OCI-LY3 (cell line): Measurements from ENCODE around the gene DDX49.

Experiments used
- H2AFZ ChIP-seq: fragments of 200-600, 300-600 bp; shearing (Covaris generic); 2 replicates; pipeline ENCODE4 v1.6.0; 2014; ENCODE audit warnings: antibody characterized with exemption, low read depth, low read length
- H3K27ac ChIP-seq: fragments of 200-600, 300-600 bp; sonication (generic); 2 replicates; pipeline ENCODE4 v1.5.1; 2014; ENCODE audit warnings: mild to moderate bottlenecking, low read length, moderate library complexity, mixed read lengths
- H3K27me3 ChIP-seq: fragments of 200-600, 300-600 bp; sonication (generic); 2 replicates; pipeline ENCODE4 v1.6.1; 2014; ENCODE audit warnings: low read depth, low read length, mixed read lengths
- H3K36me3 ChIP-seq: fragments of 200-600, 300-600 bp; sonication (generic); replicated peaks from 2 replicates; pipeline ENCODE3; 2014; ENCODE audit warnings: low read depth, low read length, mixed read lengths
- H3K4me1 ChIP-seq: fragments of 300-600, 200-600 bp; sonication (generic); 2 replicates; pipeline ENCODE4 v1.6.1; 2014; ENCODE audit warnings: low read length, mixed read lengths
- H3K4me2 ChIP-seq: fragments of 200-600, 300-600 bp; sonication (generic); 2 replicates; pipeline ENCODE4 v1.6.1; 2014; ENCODE audit warnings: low read length, mixed read lengths
- H3K4me3 ChIP-seq: fragments of 300-600, 200-600 bp; sonication (generic); 2 replicates; pipeline ENCODE4 v1.5.1; 2014; ENCODE audit warnings: antibody characterized with exemption, mild to moderate bottlenecking, low read length, moderate library complexity
- H3K79me2 ChIP-seq: fragments of 300-600, 200-600 bp; shearing (Covaris generic); 2 replicates; pipeline ENCODE4 v1.6.1; 2014; ENCODE audit warnings: mild to moderate bottlenecking, low read length, mixed read lengths
- H3K9ac ChIP-seq: fragments of 300-600, 200-600 bp; shearing (Covaris generic); 2 replicates; pipeline ENCODE4 v1.6.0; 2014; ENCODE audit warnings: mild to moderate bottlenecking, low read length, moderate library complexity
- H3K9me3 ChIP-seq: fragments of 200-600, 300-600 bp; shearing (Covaris generic); 2 replicates; pipeline ENCODE4 v1.6.1; 2014; ENCODE audit warnings: low read length, mixed read lengths; ENCODE audit not compliant: insufficient read depth
- H4K20me1 ChIP-seq: fragments of 200-600, 300-600 bp; sonication (generic); 2 replicates; pipeline ENCODE4 v1.6.1; 2016; ENCODE audit warnings: low read length, mixed read lengths; ENCODE audit not compliant: insufficient read depth
- CTCF ChIP-seq: fragments of 200-600, 300-600 bp; sonication (generic); IDR thresholded peaks from 2 replicates; pipeline ENCODE4 v1.5.1; 2014; ENCODE audit warnings: antibody characterized with exemption, low read length, low read depth
- EZH2phosphoT487 ChIP-seq: fragments of 200-600 bp; shearing (Covaris generic); IDR thresholded peaks from 2 replicates; pipeline ENCODE4 v1.6.1; 2018; ENCODE audit warnings: antibody characterized with exemption, mixed run types, low read depth

Gene DDX49

GRCh38 chr19:18964121-18964520 is 44.6 kb downstream of the DDX49 start:
- no peak for TF ChIP-seq EZH2phosphoT487
- no peak for TF ChIP-seq CTCF
- no peak overlapping the region for H3K4me2 ChIP-seq
- no peaks in the 10 kb centered on the region for H3K9me3 ChIP-seq
- H3K9ac ChIP-seq, result no peak overlapping the region
- no peaks in the 10 kb centered on the region for H4K20me1 ChIP-seq
- H2AFZ ChIP-seq, result no peak overlapping the region
- no peaks in the 10 kb centered on the region for H3K4me1 ChIP-seq
- no peak overlapping the region for H3K4me3 ChIP-seq
- H3K27me3 ChIP-seq, result peaks cover 3% of the 10 kb centered on the region; the same call in 1 of the 2 replicates
- no peaks in the 10 kb centered on the region for H3K79me2 ChIP-seq
- no peaks in the 10 kb centered on the region for H3K36me3 ChIP-seq
- no peak overlapping the region for H3K27ac ChIP-seq

DNA sequence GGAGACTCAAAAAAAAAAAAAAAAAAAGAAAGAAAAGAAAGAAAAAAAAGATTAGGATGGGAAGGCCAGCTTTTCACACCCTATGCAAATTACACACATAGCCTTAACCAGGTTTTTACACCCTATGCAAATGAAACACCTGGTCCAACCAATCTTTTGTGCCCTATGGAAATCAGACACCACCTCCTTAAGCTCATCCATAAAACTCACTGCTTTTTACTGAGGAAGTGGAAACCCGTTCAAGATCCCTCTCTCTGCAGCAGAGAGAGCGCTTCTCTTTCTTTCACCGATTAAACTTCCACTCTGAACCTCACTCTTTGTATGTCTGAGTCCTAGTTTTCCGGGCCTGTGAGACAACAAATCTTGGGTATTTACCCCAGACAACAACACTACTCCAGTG is 46.8 kb downstream of the DDX49 start:
- H3K27me3 ChIP-seq, result peaks cover 3% of the 10 kb centered on the region; the same call in 1 of the 2 replicates
- H3K9me3 ChIP-seq, result no peaks in the 10 kb centered on the region
- H3K27ac ChIP-seq, result no peak overlapping the region
- H3K9ac ChIP-seq, result no peak overlapping the region
- H3K79me2 ChIP-seq, result no peaks in the 10 kb centered on the region
- TF ChIP-seq EZH2phosphoT487, result no peak
- H4K20me1 ChIP-seq, result no peaks in the 10 kb centered on the region
- no peaks in the 10 kb centered on the region for H3K4me1 ChIP-seq
- no peak overlapping the region for H3K4me2 ChIP-seq
- H3K4me3 ChIP-seq, result no peak overlapping the region
- H3K36me3 ChIP-seq, result no peaks in the 10 kb centered on the region
- H2AFZ ChIP-seq, result no peak overlapping the region

DNA sequence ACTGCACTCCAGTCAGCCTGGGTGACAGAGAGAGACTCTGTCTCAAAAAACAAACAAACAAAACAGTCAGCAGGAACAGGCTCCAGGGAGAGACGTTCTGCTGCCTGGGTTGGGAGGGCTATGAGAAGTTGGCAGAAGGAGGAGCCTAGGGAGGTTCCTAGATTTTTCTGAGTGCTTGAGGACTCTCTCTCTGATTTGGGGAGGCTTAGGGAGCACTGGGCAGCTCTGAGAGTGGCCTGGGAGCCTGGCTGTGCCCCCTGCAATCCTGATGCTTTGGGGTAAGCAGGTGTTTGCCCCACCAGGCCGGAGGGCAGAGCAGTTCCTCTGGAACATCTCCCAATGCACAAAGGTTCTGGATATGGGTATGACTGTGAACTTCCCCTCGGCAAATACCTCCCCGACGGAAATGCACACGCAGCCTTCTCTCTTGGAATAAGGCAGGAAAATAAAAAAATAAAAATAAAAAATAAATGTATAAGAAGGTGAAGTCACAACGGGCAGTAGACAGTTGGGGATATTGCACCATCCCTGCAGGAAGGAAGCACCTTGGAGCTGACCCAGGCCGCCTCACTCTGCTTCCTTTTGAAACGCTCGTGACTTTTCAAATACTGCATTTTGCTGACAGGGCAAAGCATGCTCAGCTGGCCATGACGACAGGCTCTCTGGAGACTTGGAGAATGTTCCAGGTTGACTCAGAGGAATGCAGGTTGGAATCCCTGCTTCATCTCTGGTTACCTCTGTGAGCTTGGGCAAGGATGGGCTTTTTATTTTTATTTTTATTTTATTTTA is 48.0 kb downstream of the DDX49 start:
- H3K27ac ChIP-seq, result no peak overlapping the region
- TF ChIP-seq EZH2phosphoT487, result no peak
- TF ChIP-seq CTCF, result no peak
- no peak overlapping the region for H3K4me2 ChIP-seq
- no peak overlapping the region for H3K4me3 ChIP-seq
- no peaks in the 10 kb centered on the region for H3K4me1 ChIP-seq
- no peak overlapping the region for H2AFZ ChIP-seq
- H4K20me1 ChIP-seq, result no peaks in the 10 kb centered on the region
- no peaks in the 10 kb centered on the region for H3K36me3 ChIP-seq
- H3K9me3 ChIP-seq, result no peaks in the 10 kb centered on the region
- H3K27me3 ChIP-seq, result no peaks in the 10 kb centered on the region; the same call in 1 of the 2 replicates
- no peaks in the 10 kb centered on the region for H3K79me2 ChIP-seq
- H3K9ac ChIP-seq, result no peak overlapping the region

DNA sequence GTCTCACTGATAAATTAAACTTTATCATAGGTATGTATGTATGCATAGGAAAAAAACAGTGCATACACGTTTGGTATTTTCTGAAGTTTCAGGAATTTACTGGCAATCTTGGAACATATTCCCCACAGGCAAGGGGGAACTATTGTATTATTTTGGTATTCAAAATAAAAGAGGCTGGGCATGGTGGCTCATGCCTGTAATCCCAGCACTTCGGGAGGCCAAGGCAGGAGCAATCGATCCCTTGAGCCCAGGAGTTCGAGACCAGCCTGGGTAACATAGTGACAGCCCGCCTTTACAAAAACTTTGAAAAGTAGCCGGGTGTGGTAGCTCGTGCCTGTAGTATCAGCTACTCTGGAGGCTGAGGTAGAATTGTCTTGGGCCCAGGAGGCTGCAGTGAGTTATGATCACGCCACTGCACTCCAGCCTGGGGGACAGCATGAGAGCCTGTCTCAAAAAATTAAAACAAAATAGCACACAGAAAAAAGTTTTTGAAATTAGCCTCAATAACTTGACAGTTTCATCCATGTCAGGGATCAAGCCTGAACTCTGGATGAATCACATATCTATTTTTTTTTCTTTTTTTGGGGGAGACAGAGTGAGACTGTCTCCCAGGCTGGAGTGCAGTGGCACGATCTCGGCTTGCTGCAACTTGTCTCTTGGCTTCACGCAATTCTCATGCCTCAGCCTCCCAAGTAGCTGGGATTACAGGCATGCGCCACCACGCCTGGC is 50.6 kb downstream of the DDX49 start:
- Histone ChIP-seq H3K4me2 (no peak overlapping the region), H3K27ac (no peak overlapping the region), H3K79me2 (no peaks in the 10 kb centered on the region), H3K4me1 (no peaks in the 10 kb centered on the region), H3K9me3 (no peaks in the 10 kb centered on the region), H3K4me3 (no peak overlapping the region), H3K27me3 (no peaks in the 10 kb centered on the region; the same call in 1 of the 2 replicates), H3K9ac (no peak overlapping the region), H4K20me1 (no peaks in the 10 kb centered on the region), H3K36me3 (no peaks in the 10 kb centered on the region), H2AFZ (no peak overlapping the region)
- TF ChIP-seq EZH2phosphoT487 (no peak), CTCF (no peak)
